CD14-positive monocyte (primary cell): ENCODE data around the gene CAMTA1. TPM values are rescaled to one million over a fixed set of nuclear protein-coding genes. Genes with fewer than 3 reads are reported as not detected.

Experiments
- DNase-seq, 3 donors: peaks; one replicate each; pipeline ENCODE4 v3.0.0-alpha.2; 2011 to 2022
- H2AFZ ChIP-seq: 2 replicates; pipeline ENCODE4 v1.6.0; 2012; ENCODE audit warnings: mild to moderate bottlenecking, low read depth, low read length, inconsistent platforms; ENCODE audit not compliant: insufficient read depth, poor library complexity, severe bottlenecking
- H3K27ac ChIP-seq, 2 donors: 1 replicate in 1 of 2; 2 replicates in 1 of 2; pipeline ENCODE4 v1.5.1; 2012 to 2013; ENCODE audit warnings: low read length in 2 of 2, control low read depth in 1 of 2, inconsistent platforms in 1 of 2, low read depth in 1 of 2, mild to moderate bottlenecking in 1 of 2
- H3K27me3 ChIP-seq, 2 donors: one replicate each; pipeline versions ENCODE4 v1.6.0 to v1.6.1; 2011 to 2013; ENCODE audit warnings: low read length in 2 of 2; ENCODE audit not compliant: control insufficient read depth in 2 of 2, insufficient read depth in 2 of 2
- H3K36me3 ChIP-seq, 2 donors: replicated peaks in 1 of 2; 1 replicate in 1 of 2; 2 replicates in 1 of 2; pipeline versions ENCODE4 v1.5.1 to v1.6.1; 2012 to 2013; ENCODE audit warnings: low read length in 2 of 2, control low read depth in 1 of 2, inconsistent platforms in 1 of 2, mild to moderate bottlenecking in 1 of 2; ENCODE audit not compliant: insufficient read depth in 2 of 2, control insufficient read depth in 1 of 2
- H3K4me1 ChIP-seq, 2 donors: 1 replicate in 1 of 2; 2 replicates in 1 of 2; pipeline versions ENCODE4 v1.5.1 to v1.6.1; 2012 to 2013; ENCODE audit warnings: low read length in 2 of 2, control low read depth in 1 of 2, inconsistent platforms in 1 of 2, mild to moderate bottlenecking in 1 of 2, moderate library complexity in 1 of 2; ENCODE audit not compliant: insufficient read depth in 2 of 2, control insufficient read depth in 1 of 2
- H3K4me2 ChIP-seq: replicated peaks from 2 replicates; pipeline ENCODE3; 2012; ENCODE audit warnings: low read length, moderate library complexity, mild to moderate bottlenecking; ENCODE audit not compliant: poor library complexity, severe bottlenecking; ENCODE audit errors: extremely low read depth
- H3K4me3 ChIP-seq, 3 experiments: fragments of 200-600 bp in 1 of 3; sonication (generic) in 1 of 3; replicated peaks in 1 of 3; 1 replicate in 2 of 3; 2 replicates in 1 of 3; pipeline ENCODE4 v1.5.1; 2011 to 2013; ENCODE audit warnings: low read length in 3 of 3, mild to moderate bottlenecking in 3 of 3, control low read depth in 2 of 3, low read depth in 2 of 3, inconsistent platforms in 1 of 3, moderate library complexity in 1 of 3
- H3K79me2 ChIP-seq: 2 replicates; pipeline ENCODE4 v1.6.0; 2012; ENCODE audit warnings: mild to moderate bottlenecking, control low read depth, inconsistent platforms, low read length, moderate library complexity; ENCODE audit not compliant: insufficient read depth
- H3K9ac ChIP-seq: 2 replicates; pipeline ENCODE4 v1.6.0; 2017; ENCODE audit warnings: low read length, mild to moderate bottlenecking; ENCODE audit not compliant: insufficient read depth, poor library complexity, severe bottlenecking
- H3K9me3 ChIP-seq, 2 donors: replicated peaks in 1 of 2; 1 replicate in 1 of 2; 2 replicates in 1 of 2; pipeline versions ENCODE4 v1.5.1 to v1.6.1; 2012 to 2013; ENCODE audit warnings: low read length in 2 of 2, control low read depth in 1 of 2; ENCODE audit not compliant: control insufficient read depth in 1 of 2, insufficient read depth in 1 of 2
- H4K20me1 ChIP-seq: 2 replicates; pipeline ENCODE4 v1.6.0; 2012; ENCODE audit warnings: mild to moderate bottlenecking, low read length, control low read depth, moderate library complexity; ENCODE audit not compliant: insufficient read depth
- H3K27ac Mint-ChIP-seq, 7 donors: one replicate each; pipeline ENCODE4 v1.8.0; 2020; ENCODE audit warnings: mild to moderate bottlenecking in 7 of 7, mixed read lengths in 7 of 7, moderate library complexity in 6 of 7, inconsistent platforms in 2 of 7
- H3K27me3 Mint-ChIP-seq, 3 donors: one replicate each; pipeline ENCODE4 v1.8.0; 2021 to 2022; ENCODE audit warnings: low read depth in 3 of 3, mild to moderate bottlenecking in 3 of 3, mixed read lengths in 3 of 3, moderate library complexity in 3 of 3, inconsistent platforms in 1 of 3
- H3K36me3 Mint-ChIP-seq, 2 donors: one replicate each; pipeline ENCODE4 v1.8.0; 2020; ENCODE audit warnings: mixed read lengths in 2 of 2, inconsistent platforms in 1 of 2, mild to moderate bottlenecking in 1 of 2
- H3K4me1 Mint-ChIP-seq: one replicate; pipeline ENCODE4 v1.8.0; 2020; ENCODE audit warnings: mild to moderate bottlenecking, mixed read lengths
- H3K4me3 Mint-ChIP-seq, 2 donors: one replicate each; pipeline ENCODE4 v1.8.0; 2020; ENCODE audit warnings: mild to moderate bottlenecking in 2 of 2, mixed read lengths in 2 of 2, moderate library complexity in 1 of 2
- H3K9me3 Mint-ChIP-seq, 7 donors: one replicate each; pipeline ENCODE4 v1.8.0; 2020 to 2022; ENCODE audit warnings: mixed read lengths in 7 of 7, mild to moderate bottlenecking in 6 of 7, moderate library complexity in 6 of 7, inconsistent platforms in 2 of 7
- CTCF ChIP-seq: fragments of 200-600 bp; IDR thresholded peaks from one replicate; pipeline ENCODE4 v1.8.0; 2022; ENCODE audit warnings: antibody characterized with exemption, mild to moderate bottlenecking
- WGBS: methylation state at CpG from one replicate; pipeline ENCODE4 v1.1.5; 2013; ENCODE audit warnings: missing lambda C conversion rate; ENCODE audit not compliant: insufficient coverage; 5-methylcytosine and 5-hydroxymethylcytosine counted together
- intact Hi-C, 2 donors: fragments of 100-400 bp; cut with micrococcal nuclease; formaldehyde crosslinking; loops; one replicate each; pipeline versions ENCODE4 v1.15.0 to v1.15.1; 2023
- polyA plus RNA-seq, 3 donors: library from polyadenylated mRNA; depleted of rRNA in 1 of 3; unstranded in 2 of 3; stranded (reverse) in 1 of 3; fragments of 300-500 nt in 2 of 3; fragments of >200 nt in 1 of 3; fragmentation: Illumina TruSeq in 2 of 3; gene quantifications; 1 replicate in 2 of 3; 2 replicates in 1 of 3; pipeline ENCODE4 v1.2.3, GENCODE V29; 2012 to 2021

The CAMTA1 gene
- polyA plus RNA-seq, 3 donors, result 52.0 to 89.6 (median 78.3) TPM

DNA sequence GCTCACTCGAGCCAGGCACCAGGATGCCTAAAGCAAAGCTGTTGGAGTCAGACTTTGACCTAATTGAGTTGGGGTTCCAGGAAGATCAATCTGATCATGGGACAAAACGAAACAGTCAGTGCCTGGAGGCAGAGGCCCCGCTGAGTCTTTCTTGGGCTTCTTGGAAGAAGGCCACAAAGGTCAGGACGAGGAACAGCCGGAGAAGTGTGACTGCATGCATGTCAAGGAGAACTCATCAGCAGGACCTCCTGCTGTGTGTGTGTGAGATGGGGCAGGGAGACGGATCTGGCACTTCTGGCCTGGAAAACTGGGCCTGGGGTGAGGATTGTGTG, 190.8 kb downstream of the CAMTA1 start:
- no peak overlapping the region for H3K4me2 ChIP-seq
- no peak overlapping the region for H3K4me3 ChIP-seq
- H3K27ac Mint-ChIP-seq, result no peak overlapping the region
- no peaks in the 10 kb centered on the region for H3K36me3 Mint-ChIP-seq
- intact Hi-C loops, result no loop called here
- H3K79me2 ChIP-seq, result no peaks in the 10 kb centered on the region
- H3K9me3 Mint-ChIP-seq, result peaks cover 0 to 9% (median 2%) of the 10 kb centered on the region in 7 donors
- H3K4me1 ChIP-seq, result no peaks in the 10 kb centered on the region
- H3K27me3 ChIP-seq, result no peaks in the 10 kb centered on the region
- H3K36me3 ChIP-seq, result no peaks in the 10 kb centered on the region
- H3K9ac ChIP-seq, result no peak overlapping the region
- no peak overlapping the region for H3K27ac ChIP-seq
- H4K20me1 ChIP-seq, result no peaks in the 10 kb centered on the region
- no peak for TF ChIP-seq CTCF
- no peak for DNase-seq
- WGBS, result 94% methylated on average over 6 of the region's 6 CpGs
- peaks cover 5 to 11% (median 8%) of the 10 kb centered on the region in 3 donors for H3K27me3 Mint-ChIP-seq
- no peak overlapping the region for H3K4me3 Mint-ChIP-seq
- H3K9me3 ChIP-seq, result no peaks in the 10 kb centered on the region
- H2AFZ ChIP-seq, result no peak overlapping the region
- H3K4me1 Mint-ChIP-seq, result no peaks in the 10 kb centered on the region

- Histone ChIP-seq H3K27me3 (no peaks in the 10 kb centered on the region), H3K9me3 (no peaks in the 10 kb centered on the region), H4K20me1 (no peaks in the 10 kb centered on the region), H3K4me1 (no peaks in the 10 kb centered on the region), H3K4me3 (no peak overlapping the region), H2AFZ (no peak overlapping the region), H3K9ac (no peak overlapping the region), H3K4me2 (no peak overlapping the region), H3K79me2 (no peaks in the 10 kb centered on the region), H3K36me3 (no peaks in the 10 kb centered on the region), H3K27ac (no peak overlapping the region)
- 75% methylated on average over 2 of the region's 5 CpGs for WGBS
- intact Hi-C loops, result no loop called here
- DNase-seq, result no peak
- Mint-ChIP-seq H3K4me1 (no peaks in the 10 kb centered on the region), H3K4me3 (no peak overlapping the region), H3K27ac (no peak overlapping the region), H3K27me3 (peaks cover 1 to 12% (median 4%) of the 10 kb centered on the region in 3 donors), H3K36me3 (no peaks in the 10 kb centered on the region), H3K9me3 (peaks cover 0 to 10% (median 2%) of the 10 kb centered on the region in 7 donors)
- no peak for TF ChIP-seq CTCF
Observed at GRCh38 chr1:6979003-6979613, 193.9 kb downstream of the CAMTA1 start.
